Brain microvascular endothelial cell (primary cell): ENCODE measurements around the gene OTUD1.

ENCODE experiments used
- DNase-seq: peaks from one replicate; pipeline ENCODE4 v3.0.0-alpha.2; 2020
- H3K27ac ChIP-seq: fragments of 250-450 bp; sonication (Bioruptor Pico); 2 replicates; pipeline ENCODE4 v1.5.1; 2020; ENCODE audit warnings: mild to moderate bottlenecking, moderate library complexity
- H3K27me3 ChIP-seq: fragments of 250-450 bp; sonication (Bioruptor Pico); replicated peaks from 2 replicates; pipeline ENCODE4 v1.5.1; 2020; ENCODE audit warnings: mild to moderate bottlenecking
- H3K36me3 ChIP-seq: fragments of 250-450 bp; sonication (Bioruptor Pico); replicated peaks from 2 replicates; pipeline ENCODE4 v1.5.1; 2020; ENCODE audit warnings: mild to moderate bottlenecking
- H3K4me3 ChIP-seq: 2 replicates; pipeline ENCODE4 v1.5.1; 2011; ENCODE audit warnings: low read depth, mild to moderate bottlenecking, control low read depth, low read length, moderate library complexity
- CTCF ChIP-seq: IDR thresholded peaks from 2 replicates; pipeline ENCODE4 v1.5.1; 2011; ENCODE audit warnings: low read depth, mild to moderate bottlenecking, moderate library complexity, low read length, control low read depth, inconsistent platforms; ENCODE audit errors: missing control alignments
- in situ Hi-C: cut with HindIII; loops from 2 replicates; pipeline ENCODE4 v1.10.0; 2017; ENCODE audit warnings: low sequenced_read_pairs, low pct_ligation_motif_present

The OTUD1 gene

GRCh38 chr10:23461557-23461956 is 22.7 kb downstream of the OTUD1 start:
- Histone ChIP-seq H3K36me3 (no peaks in the 10 kb centered on the region), H3K27ac (no peak overlapping the region), H3K4me3 (no peak overlapping the region), H3K27me3 (no peaks in the 10 kb centered on the region)
- in situ Hi-C loops, result no loop called here
- no peak for DNase-seq
- no peak for TF ChIP-seq CTCF

GRCh38 chr10:23467012-23467411 is 28.1 kb downstream of the OTUD1 start:
- TF ChIP-seq CTCF, result no peak
- Histone ChIP-seq H3K27ac (no peak overlapping the region), H3K36me3 (no peaks in the 10 kb centered on the region), H3K27me3 (no peaks in the 10 kb centered on the region), H3K4me3 (no peak overlapping the region)
- in situ Hi-C loops, result no loop called here
- DNase-seq, result no peak

GRCh38 chr10:23467548-23467947 is 28.7 kb downstream of the OTUD1 start:
- Histone ChIP-seq H3K36me3 (no peaks in the 10 kb centered on the region), H3K27ac (no peak overlapping the region), H3K27me3 (no peaks in the 10 kb centered on the region), H3K4me3 (no peak overlapping the region)
- DNase-seq, result no peak
- no peak for TF ChIP-seq CTCF
- in situ Hi-C loops, result no loop called here

GRCh38 chr10:23469596-23470237 is 30.8 kb downstream of the OTUD1 start:
- H3K27ac ChIP-seq, result no peak overlapping the region
- in situ Hi-C loops, result no loop called here
- no peaks in the 10 kb centered on the region for H3K27me3 ChIP-seq
- no peak for DNase-seq
- H3K36me3 ChIP-seq, result no peaks in the 10 kb centered on the region
- no peak overlapping the region for H3K4me3 ChIP-seq
- TF ChIP-seq CTCF, result no peak

GRCh38 chr10:23472181-23472580 is 33.3 kb downstream of the OTUD1 start:
- Histone ChIP-seq H3K4me3 (no peak overlapping the region), H3K36me3 (no peaks in the 10 kb centered on the region), H3K27me3 (no peaks in the 10 kb centered on the region), H3K27ac (no peak overlapping the region)
- in situ Hi-C loops, result no loop called here
- DNase-seq, result no peak
- TF ChIP-seq CTCF, result no peak

GRCh38 chr10:23474081-23474480 is 35.2 kb downstream of the OTUD1 start:
- no peak for TF ChIP-seq CTCF
- H3K27me3 ChIP-seq, result no peaks in the 10 kb centered on the region
- H3K36me3 ChIP-seq, result no peaks in the 10 kb centered on the region
- no peak overlapping the region for H3K4me3 ChIP-seq
- in situ Hi-C loops, result no loop called here
- H3K27ac ChIP-seq, result no peak overlapping the region
- DNase-seq, result no peak
